SKM-1 treated with dmso at 0.1 percent for 144 hours (cell line): Measurements from ENCODE around the gene SYT17.

Experiments used
- DNase-seq: peaks from one replicate; lab custom pipeline; 2025; ENCODE audit not compliant: unreplicated experiment; lab: John Stamatoyannopoulos, UW

SYT17 gene

GRCh38 chr16:19137201-19138128 lies 30.6 kb upstream of the SYT17 start:
- DNase-seq = no peak

- DNase-seq = no peak
These were observed 29.4 kb upstream of the SYT17 start for GRCh38 chr16:19138601-19139000.

- DNase-seq = no peak
These were observed 28.5 kb upstream of the SYT17 start for GRCh38 chr16:19139436-19140091.

- no peak for DNase-seq
These were observed 27.6 kb upstream of the SYT17 start for GRCh38 chr16:19140396-19140795.

GRCh38 chr16:19142939-19143598 lies 25.0 kb upstream of the SYT17 start:
- DNase-seq = no peak

- DNase-seq = no peak
These were observed 24.5 kb upstream of the SYT17 start for GRCh38 chr16:19143599-19143956.

GRCh38 chr16:19145010-19145409 lies 23.0 kb upstream of the SYT17 start:
- DNase-seq = no peak

GRCh38 chr16:19147126-19147525 lies 20.9 kb upstream of the SYT17 start:
- DNase-seq = no peak

GRCh38 chr16:19147627-19148026 lies 20.4 kb upstream of the SYT17 start:
- no peak for DNase-seq

- DNase-seq = no peak
These were observed 19.9 kb upstream of the SYT17 start for GRCh38 chr16:19148189-19148588.

- no peak for DNase-seq
These were observed 16.7 kb upstream of the SYT17 start for GRCh38 chr16:19151310-19151709.

GRCh38 chr16:19152042-19152441 lies 16.0 kb upstream of the SYT17 start:
- DNase-seq = no peak

- DNase-seq = no peak
These were observed 14.2 kb upstream of the SYT17 start for GRCh38 chr16:19153876-19154275.

GRCh38 chr16:19162085-19162484 lies 6.0 kb upstream of the SYT17 start:
- no peak for DNase-seq

- DNase-seq = no peak
These were observed 4.8 kb upstream of the SYT17 start for GRCh38 chr16:19163215-19163614.

GRCh38 chr16:19164285-19164684 lies 3.8 kb upstream of the SYT17 start:
- no peak for DNase-seq

GRCh38 chr16:19165101-19165500 lies 2.9 kb upstream of the SYT17 start:
- DNase-seq = no peak

- no peak for DNase-seq
These were observed 1.5 kb upstream of the SYT17 start for GRCh38 chr16:19166500-19166899.

- no peak for DNase-seq
These were observed 486 bp downstream of the SYT17 start for GRCh38 chr16:19168371-19169081.

- DNase-seq = no peak
These were observed 1.1 kb downstream of the SYT17 start for GRCh38 chr16:19169082-19169639.

- no peak for DNase-seq
These were observed 2.1 kb downstream of the SYT17 start for GRCh38 chr16:19170043-19170655.
